ENCODE results near the gene TOPAZ1. TPM values are rescaled to one million over a fixed set of nuclear protein-coding genes. Genes with fewer than 3 reads are reported as not detected.

The TOPAZ1 gene
- total RNA-seq = not detected in 2 replicates

GRCh38 chr3:44241706-44242105 lies at the start of gene TOPAZ1:
Gene TOPAZ1 (plus strand): TSS chr3:44241886. CDS start chr3:44242054, 168 bp downstream.

GRCh38 chr3:44338010-44338827 lies 96.5 kb downstream of the TOPAZ1 start, which contains the start of gene TCAIM:
Gene TCAIM (plus strand): TSS chr3:44338766. CDS start chr3:44354783, 16,017 bp downstream.

Other genes starting within 250 kb of the TOPAZ1 start
- gene TCAIM, start 96.9 kb downstream of the TOPAZ1 start, total RNA-seq = 15.3 and 19.1 TPM in 2 replicates
- gene ZNF445, start 235.8 kb downstream of the TOPAZ1 start, total RNA-seq = 6.4 and 9.4 TPM in 2 replicates

Data from endothelial cell of coronary artery (primary cell).